Measurements from ENCODE around the gene A1BG.

The A1BG gene, protein sequence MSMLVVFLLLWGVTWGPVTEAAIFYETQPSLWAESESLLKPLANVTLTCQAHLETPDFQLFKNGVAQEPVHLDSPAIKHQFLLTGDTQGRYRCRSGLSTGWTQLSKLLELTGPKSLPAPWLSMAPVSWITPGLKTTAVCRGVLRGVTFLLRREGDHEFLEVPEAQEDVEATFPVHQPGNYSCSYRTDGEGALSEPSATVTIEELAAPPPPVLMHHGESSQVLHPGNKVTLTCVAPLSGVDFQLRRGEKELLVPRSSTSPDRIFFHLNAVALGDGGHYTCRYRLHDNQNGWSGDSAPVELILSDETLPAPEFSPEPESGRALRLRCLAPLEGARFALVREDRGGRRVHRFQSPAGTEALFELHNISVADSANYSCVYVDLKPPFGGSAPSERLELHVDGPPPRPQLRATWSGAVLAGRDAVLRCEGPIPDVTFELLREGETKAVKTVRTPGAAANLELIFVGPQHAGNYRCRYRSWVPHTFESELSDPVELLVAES

DNA sequence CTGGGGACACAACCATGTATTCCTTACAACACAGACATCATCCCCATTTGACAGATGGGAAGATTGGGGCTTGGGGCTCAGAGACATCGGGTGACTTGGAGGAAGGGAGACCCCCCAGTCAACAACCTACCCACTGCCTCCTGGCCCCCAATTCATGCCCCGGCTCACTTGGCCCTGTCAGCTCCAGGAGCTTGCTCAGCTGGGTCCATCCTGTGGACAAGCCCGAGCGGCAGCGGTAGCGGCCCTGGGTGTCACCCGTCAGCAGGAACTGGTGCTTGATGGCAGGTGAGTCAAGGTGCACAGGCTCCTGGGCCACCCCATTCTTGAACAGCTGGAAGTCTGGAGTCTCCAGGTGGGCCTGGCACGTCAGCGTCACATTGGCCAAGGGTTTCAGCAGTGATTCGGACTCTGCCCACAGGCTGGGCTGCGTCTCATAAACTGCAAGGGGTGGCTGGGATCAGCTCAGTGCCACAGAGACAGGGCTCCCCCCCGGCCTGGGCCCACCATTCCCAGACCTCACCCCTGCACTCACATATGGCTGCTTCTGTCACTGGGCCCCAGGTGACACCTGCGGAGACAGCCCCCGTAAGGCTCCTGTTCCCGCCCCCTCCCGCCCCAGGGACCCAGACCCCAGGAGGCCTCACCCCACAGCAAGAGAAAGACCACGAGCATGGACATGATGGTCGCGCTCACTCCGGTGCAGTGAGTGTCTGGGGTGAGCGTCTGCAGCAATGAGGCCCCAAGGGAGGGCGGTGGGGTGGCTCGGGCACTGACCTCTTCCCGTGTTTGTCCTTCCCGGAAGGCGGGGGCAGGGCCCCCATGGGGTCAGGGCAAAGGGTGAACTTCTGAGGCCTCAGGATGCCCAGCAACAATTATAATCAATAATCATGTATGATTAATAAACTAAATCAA lies at the start of gene A1BG:
Gene A1BG (minus strand): TSS at position 733 of the 912 bp plus-strand sequence. CDS start 55 bp downstream, at position 678.
- no peak for DNase-seq

DNA sequence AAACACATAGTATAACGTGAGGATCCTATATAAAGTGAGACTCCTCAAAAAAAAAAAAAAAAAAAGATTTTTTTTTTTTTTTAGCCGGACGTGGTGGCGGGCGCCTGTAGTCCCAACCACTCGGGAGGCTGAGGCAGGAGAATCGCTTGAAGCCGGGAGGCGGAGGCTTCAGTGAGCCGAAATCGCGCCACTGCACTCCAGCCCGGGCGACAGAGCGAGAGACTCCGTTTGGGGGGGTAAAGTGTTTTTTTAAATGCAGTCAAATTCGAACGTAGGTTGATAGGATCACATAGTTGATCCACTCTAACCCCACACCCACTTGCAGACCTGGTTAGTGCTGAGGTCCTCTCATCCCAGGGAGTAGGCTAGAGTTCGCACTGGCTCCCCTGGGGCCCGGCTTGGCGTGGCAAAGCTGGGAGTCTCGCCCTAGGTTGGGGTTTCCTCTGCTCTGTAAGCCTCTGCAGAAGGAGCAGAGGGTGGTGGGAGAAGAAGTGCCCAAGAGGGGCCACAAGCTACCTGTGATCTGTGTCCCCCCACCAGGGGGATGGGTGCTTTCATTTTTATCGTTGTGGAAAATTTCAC lies 48.6 kb upstream of the A1BG start:
- DNase-seq = no peak

- DNase-seq = peak; percentile 99
Measured at GRCh38 chr19:58400916-58401839, 47.9 kb upstream of the A1BG start.

DNA sequence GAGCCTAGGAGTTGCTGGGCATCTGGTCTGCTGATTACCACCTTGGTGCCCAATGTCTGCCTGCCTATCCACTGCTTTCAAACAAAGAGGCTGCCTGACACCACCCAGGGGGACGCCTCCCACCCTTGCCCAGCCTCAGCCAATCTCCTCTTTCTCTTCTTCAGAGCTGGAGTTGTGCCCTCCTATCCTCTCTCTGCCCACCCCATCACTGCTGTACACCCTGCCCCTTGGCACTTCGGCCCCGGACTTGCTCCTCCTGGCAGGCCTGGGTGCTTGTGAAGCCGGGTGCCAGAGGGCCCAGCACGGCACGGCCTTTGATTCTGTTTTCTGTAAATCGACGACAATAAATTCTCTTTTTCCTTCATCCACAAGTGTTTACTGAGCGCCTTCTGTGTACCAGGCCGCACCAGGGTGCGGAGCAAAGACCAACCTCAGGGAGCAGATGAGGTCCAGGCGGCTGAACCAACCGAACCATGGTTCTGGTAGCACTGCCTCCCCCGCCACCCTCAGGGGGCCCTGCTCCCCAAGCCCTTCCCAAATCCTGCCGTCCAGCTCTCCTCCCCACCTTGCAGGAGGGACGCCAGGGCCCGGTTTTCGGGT lies 47.1 kb upstream of the A1BG start:
- DNase-seq = no peak

GRCh38 chr19:58399903-58400302 lies 46.6 kb upstream of the A1BG start:
- DNase-seq = no peak

DNA sequence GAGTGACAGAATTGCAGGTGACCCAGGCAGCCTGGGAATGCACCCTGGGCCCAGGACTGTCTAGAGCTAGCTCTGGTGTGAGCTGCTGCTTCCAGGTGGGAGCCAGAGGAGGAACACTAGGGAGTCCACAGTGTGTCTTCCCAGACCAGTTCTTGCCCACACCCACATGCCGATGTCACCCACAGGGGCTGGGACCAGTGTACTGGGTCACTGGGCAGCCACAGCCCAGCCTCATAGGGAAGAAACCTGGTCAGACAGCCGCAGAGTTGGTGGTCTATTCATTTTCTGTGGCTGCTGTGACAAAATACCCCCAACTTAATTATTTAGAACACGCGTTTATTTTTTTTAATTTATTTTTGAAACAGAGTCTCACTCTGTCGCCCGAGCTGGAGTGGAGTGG lies 45.3 kb upstream of the A1BG start:
- no peak for DNase-seq

DNA sequence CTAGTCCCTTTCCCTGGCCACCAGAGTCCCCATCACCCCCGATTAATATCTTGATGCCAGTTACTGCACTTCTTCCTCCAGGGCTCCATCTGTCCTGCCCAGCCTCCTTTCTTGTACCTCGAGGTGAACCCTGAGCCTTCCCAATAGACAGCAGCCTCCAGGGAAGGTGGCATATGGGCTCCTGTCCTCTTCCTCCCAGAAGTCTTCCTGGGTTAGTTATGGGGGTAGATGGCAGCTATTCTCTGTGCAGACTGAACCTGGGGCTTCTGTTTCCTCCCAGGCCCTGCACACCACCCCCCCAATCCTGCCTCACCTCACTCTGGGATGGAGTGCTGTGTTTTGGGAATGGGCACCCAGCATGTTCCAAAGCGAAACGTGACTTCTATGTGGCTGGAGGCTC lies 44.8 kb upstream of the A1BG start:
- DNase-seq = no peak

GRCh38 chr19:58397533-58398037 lies 44.3 kb upstream of the A1BG start:
- DNase-seq = no peak

GRCh38 chr19:58396691-58397532 lies 43.6 kb upstream of the A1BG start:
- no peak for DNase-seq

- DNase-seq = no peak
Measured at GRCh38 chr19:58395979-58396627, 42.8 kb upstream of the A1BG start.

- DNase-seq = no peak
Measured at GRCh38 chr19:58395220-58395978, 42.1 kb upstream of the A1BG start, which contains the start of gene RNF225. Gene RNF225 (plus strand): TSS chr19:58395656. CDS start chr19:58396090, 434 bp downstream.

DNA sequence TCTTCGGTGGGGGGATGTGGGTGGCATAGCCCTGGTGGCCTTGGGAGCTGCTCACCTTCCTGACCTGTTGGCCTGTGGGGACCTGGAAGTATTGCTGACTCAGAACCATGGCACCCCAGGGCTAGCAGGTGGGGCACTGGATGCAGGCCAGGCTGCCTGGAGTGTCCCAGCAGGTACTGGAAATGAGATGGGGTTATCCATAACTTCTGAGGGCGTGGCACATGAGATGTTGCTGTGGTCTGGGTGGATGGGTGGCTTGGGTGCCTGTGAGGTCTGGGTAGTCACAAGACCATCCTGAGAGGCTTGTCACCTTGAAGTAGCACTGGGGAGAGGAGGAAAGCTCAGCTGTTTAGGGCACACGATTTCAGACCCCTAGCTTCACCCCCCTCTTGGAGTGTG lies 41.5 kb upstream of the A1BG start:
- no peak for DNase-seq

DNA sequence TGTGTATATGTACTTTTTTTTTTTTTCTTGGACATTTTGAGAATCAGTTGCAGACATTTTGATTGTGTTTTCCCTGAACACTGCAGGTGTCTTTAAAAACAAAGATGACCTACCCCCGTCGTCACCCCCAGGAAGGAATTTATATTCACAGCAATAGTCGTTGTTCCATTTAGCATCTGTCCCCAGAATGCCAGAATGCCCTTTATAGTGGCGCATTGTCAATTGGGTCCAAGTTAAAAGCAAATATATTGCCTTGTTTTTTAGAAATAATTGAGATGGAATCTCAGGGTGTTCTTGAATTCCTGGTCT lies 40.4 kb upstream of the A1BG start:
- no peak for DNase-seq

DNA sequence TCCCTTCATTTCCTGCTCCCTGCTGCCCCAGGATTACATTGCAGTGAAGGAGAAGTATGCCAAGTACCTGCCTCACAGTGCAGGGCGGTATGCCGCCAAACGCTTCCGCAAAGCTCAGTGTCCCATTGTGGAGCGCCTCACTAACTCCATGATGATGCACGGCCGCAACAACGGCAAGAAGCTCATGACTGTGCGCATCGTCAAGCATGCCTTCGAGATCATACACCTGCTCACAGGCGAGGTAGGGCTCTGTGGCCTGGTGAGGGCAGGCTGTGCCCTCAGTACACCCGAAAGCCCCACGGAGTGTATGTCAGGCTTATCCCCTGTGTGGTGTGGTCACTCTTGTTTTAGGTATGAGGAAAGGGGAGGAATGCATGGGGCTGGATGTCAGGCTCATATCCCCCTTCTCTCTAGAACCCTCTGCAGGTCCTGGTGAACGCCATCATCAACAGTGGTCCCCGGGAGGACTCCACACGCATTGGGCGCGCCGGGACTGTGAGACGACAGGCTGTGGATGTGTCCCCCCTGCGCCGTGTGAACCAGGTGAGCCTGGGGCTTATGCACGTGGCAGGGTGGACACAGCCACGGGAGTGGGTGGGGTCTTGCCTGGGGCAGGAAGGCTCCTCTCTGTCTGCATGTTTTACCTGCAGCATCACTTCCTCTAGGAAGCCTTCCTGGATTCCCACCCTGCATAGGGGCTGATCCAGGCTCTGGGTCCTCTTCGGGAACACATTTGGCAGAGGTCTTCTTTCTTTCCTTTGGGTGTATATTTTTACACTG lies 39.8 kb upstream of the A1BG start:
- no peak for DNase-seq

- no peak for DNase-seq
Measured at GRCh38 chr19:58388175-58388526, 34.9 kb upstream of the A1BG start.

GRCh38 chr19:58387338-58388174 lies 34.3 kb upstream of the A1BG start:
- DNase-seq = no peak

DNA sequence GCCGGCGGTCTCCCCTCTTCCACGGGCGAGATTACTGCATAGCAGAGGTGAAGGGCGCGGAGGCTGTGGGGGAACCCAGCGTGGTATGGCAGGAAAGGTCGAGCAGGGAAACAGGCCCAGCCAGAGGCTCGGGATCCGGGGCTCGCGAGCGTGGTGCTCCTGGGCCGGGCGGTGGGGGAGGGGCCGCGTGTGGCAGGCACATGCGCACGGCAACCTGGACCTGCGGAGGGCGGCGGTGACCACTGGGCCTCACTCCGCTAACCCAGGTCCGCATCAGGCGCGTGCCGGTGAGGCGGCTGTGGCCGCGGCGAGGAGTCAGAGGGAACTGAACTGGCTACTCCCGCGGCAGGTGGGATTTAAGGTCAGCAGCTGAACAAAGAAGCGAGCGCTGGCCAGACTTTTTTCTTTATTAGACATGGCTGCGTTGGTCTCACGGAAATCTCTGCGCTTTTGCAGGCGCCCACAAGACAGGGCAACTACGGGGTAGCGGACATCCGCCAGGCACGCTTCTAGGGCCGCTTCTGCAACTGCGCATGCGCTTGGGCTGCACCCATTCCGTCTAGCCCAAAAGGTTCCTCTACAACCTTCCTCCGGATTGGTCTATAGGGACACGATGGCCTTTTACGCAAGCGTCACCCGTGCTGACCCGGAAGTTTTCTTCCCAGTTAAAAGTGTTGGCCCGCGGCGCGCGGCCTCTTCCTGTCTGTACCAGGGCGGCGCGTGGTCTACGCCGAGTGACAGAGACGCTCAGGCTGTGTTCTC lies 33.5 kb upstream of the A1BG start, which contains the start of gene RPS5:
Gene RPS5 (plus strand): TSS at position 694 of the 762 bp plus-strand sequence. CDS start 869 bp downstream, outside the sequence.
- peak; percentile 99 for DNase-seq

Data from NCI-H226 (cell line).